ENCODE data around the gene ENTPD2.

ENTPD2 gene

GRCh38 chr9:137053944-137054931 is at the start of gene ENTPD2:
TSS of gene ENTPD2 (minus strand) at chr9:137054061. CDS start at chr9:137053997, 64 bp downstream.
- DNase-seq: peak; percentile 36

DNA sequence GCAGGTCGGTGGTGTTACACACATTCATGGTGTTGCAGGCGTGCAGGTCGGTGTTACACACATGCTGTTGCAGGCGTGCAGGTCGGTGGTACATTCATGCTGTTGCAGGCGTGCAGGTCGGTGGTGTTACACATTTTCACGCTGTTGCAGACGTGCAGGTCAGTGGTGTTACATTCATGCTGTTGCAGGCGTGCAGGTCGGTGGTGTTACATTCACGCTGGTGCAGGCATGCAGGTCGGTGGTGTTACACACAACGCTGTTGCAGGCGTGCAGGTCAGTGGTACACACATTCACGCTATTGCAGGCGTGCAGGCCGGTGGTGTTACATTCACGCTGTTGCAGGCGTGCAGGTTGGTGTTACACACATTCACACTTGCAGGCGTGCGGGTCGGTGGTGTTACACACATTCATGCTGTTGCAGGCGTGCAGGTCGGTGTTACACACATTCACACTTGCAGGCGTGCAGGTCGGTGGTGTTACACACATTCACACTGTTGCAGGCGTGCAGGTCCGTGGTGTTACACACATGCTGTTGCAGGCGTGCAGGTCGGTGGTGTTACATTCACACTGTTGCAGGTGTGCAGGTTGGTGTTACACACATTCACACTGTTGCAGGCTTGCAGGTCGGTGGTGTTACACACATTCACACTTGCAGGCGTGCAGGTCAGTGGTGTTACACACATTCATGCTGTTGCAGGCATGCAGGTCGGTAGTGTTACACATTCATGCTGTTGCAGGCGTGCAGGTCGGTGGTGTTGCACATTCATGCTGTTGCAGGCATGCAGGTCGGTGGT is 49.5 kb upstream of the ENTPD2 start:
- DNase-seq: no peak

GRCh38 chr9:137099231-137099630 is 45.4 kb upstream of the ENTPD2 start:
- DNase-seq: no peak

- DNase-seq: no peak
Measured at GRCh38 chr9:137097761-137098462, 44.1 kb upstream of the ENTPD2 start.

DNA sequence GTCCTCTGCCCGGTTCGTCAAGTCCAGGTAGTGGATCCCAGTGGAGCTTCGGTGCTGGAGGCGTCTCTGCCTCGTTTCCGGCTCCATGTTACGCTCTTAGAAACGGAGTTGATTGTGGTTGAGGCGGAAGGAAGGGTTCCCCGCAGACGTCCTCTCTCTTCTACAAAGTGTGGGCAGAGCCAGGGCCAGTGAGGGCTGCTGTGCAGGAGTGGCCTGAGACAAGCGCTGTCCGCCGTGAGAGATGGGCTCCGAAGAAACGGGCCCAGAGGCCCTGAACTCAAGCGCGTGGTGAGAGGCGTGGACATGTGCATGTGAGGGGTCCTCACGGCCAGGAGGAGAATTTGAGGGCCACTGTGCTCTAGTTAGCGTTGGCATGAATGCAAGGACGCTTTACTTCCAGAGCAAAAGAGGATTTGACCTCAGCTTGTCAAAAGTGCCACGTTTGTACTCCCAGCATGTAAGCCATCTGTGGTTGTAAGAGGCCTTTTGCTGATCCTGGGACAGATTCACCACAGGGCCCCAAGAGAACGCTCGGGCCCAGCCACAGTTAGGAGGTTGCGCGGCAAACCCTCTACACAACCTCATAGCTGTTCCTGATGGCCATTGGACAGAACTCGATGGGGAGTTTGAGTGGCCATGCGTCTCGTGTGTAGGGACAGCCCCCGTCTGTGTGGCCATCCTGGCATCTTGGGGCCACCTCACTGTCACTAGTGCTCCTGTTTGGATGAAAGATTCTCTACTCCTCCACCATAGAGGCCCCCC is 43.1 kb upstream of the ENTPD2 start:
- DNase-seq: no peak

DNA sequence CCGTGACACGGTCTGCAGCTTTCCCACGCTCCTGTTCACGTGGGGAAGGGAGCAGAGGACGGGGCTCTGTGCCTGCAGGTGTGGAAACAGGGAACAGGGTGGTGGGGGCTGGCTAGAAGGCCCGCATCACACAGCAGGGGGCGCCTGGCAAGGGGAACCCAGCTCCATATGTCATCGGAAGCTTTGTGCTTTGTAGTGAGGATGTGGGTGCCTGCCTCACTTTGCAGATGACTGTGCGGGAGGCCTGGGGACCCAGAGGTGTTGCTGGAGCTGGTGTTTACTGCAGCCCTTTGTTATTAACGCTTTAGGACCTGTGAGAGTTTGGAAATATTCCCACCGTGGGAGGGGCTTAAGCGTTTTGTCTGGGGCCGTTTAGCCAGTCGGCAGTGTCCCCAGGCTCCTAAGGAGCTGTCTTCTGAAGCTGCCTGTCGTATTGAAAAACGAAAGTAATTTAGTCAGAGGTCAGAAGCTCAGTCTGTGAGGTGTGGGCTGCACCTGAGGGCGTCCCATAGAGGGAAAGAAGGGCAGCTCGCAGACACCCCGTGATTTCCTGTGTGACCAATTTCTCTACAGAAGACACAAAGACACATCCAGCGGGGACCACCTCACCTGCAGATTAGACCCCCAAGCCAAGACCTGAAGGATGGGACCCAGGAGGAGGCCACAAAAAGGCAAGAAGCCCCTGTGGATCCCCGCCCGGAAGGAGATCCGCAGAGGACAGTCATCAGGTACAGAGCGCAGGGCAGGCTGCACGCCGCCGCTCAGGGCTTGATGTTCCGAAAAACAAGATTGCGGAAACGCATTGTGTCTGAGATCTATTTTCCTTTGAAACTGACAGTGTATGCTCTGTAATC is 42.0 kb upstream of the ENTPD2 start:
- DNase-seq: no peak

- no peak for DNase-seq
Measured at GRCh38 chr9:137089232-137089947, 35.5 kb upstream of the ENTPD2 start.

GRCh38 chr9:137088121-137088520 is 34.3 kb upstream of the ENTPD2 start:
- DNase-seq: no peak

DNA sequence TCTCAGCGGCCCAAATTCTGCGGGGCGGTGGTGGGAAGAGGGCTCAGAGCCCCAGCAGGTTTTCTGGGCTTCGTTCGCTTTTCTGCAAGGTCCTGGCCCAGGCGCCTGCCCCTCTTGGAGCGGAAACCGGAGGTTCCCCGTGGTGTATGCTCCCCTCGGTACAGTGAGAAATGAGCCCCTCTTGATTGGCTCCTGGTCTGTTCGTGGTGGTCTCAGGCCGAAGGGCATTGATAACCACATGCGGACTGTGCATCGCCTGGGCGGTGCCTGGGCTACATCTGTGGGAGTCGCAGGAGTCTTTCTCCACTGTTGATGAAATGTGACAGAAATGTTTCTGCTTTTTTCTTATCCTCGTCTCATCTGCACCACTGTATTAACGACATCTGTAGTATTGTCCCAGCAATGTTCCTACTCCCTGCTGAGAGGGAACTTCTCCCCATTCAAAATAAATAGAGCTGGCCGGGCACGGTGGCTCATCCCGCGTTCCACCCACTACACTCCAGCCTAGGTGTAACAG is 33.6 kb upstream of the ENTPD2 start:
- no peak for DNase-seq

GRCh38 chr9:137086531-137087408 is 32.9 kb upstream of the ENTPD2 start, which contains the start of gene MAN1B1:
TSS of gene MAN1B1 (plus strand) at chr9:137086985. CDS start at chr9:137087000, 15 bp downstream.
- DNase-seq: peak; percentile 98

DNA sequence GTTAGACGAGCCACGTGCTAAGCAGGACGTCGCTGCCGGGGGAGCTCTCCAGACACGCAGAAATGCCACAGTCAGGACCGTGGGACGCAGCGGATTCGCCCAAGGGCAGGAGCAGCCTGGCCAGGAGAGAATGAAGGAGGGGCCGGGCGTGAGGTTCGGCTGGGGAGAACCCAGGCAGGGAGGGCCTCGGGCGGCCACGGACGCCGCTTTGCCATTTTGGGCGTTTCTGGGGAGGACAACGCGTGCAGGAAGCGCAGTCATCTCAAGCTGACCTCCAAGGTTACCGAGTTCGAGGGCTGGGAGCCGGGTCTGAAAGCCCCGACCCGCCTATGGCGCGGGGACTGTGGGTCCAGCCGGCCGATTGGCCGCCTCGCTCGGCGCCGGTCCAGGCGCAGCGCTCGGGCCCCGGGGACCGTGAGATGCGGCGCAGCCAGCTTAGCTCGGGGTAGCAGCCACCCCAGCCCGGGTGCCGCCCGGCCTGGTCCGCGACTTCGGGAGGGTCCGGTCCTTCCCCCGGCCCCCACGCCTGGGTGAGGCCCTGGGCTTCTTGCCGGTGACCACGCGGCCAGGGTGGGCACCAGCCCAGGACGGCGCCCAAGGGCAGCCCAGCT is 32.2 kb upstream of the ENTPD2 start:
- no peak for DNase-seq

DNA sequence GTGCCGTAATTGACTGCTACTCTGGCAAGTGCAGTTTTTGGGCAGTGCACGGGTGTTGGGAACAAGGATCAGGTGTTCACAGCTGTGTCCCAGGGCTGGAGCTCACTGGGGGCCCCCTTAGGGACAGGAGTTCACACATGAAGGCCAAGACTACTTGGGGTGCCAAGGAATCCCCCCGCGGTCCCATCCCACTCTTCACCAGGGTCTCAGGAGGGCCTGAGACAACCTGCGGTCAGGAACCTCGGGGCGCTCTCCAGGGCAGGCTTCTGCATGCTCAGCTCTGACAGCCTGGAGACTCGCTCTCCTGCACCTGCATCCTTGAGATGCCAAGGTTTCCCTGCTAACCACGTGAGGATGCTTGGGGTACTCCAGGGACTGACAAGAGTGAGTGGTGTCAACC is 30.7 kb upstream of the ENTPD2 start:
- DNase-seq: no peak

DNA sequence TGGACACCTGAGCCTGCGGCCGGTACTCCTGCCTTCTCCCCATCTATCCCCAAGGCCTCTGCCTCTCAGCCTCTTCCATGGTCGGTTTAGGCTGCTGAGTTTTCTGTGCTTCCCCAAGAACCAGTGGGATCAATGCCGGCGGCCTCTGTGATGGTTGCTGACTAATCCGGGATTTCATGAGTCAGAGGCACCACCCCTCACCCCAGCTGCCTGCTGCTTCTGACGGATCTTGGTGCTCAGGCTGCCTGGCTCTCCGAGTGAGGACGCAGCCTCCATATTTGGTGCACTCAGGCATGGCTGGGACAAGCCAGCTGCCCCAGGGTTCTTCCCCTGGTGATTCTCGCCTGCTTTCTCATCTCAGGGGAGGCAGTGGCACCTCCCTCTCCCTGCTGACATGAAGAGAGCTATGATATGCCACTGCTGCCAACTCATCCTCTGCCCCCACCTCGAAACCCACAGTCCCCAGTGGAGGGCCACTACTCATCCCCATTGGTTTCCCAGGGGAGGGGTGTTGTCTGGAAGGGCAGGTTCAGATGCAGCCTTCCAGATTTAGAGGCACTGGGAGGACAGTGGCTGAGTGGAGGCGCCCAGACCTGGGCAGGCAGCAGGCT is 29.6 kb upstream of the ENTPD2 start:
- no peak for DNase-seq

DNA sequence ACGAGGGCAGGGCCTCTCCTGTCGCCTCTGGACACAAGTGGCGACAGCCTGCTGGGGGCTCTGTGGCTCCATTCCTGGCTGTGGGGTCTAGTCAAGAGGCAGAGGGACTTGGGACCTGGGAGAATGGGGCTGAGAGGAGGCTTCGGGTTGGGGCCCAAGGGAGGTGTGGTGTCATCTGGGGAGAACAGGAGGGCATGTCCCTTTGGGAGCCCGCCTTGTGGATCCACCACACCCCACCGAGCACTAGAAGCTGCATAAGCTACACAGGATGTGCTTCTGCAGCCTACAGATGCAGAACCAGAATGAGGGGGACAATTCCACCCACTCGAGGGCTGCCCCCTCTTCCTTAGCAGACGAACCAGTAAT is 29.0 kb upstream of the ENTPD2 start:
- DNase-seq: no peak

DNA sequence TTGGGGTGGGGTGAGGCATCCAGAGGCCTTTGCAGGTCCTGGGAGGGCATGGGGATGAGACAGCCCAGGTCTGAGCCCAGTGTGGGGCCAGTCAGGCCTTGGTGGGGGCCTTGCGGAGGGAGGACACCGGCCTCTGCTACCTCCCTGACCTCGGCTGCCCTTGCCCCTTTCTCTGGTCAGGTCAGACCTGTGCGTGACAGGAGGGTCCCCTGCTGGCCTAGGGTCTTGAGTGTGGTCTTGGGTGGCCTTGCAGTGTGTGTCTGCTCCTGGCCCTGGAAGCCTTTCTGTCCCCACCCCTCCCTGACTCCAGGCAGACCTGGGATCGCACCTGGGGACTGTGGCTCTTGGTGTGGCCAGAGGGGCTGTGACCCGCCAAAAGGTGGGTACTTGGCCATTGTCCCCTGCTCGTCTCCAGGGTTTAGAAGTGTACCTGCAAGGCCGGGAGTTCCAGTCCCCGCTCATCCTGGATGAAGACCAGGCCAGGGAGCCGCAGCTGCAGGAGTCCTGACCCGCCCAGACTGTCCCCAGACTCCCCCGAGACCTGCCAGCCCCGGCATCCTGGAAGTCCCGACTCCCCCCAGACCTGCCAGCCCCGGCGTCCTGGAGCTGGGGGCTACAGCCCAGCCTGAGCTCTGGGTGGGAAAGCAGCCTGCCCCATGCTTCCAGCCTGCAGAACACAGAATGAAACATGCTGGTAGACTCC is 28.5 kb upstream of the ENTPD2 start:
- no peak for DNase-seq

GRCh38 chr9:137080260-137081122 is 26.6 kb upstream of the ENTPD2 start:
- no peak for DNase-seq

GRCh38 chr9:137079401-137079787 is 25.5 kb upstream of the ENTPD2 start:
- no peak for DNase-seq
